GM12801 (cell line): ENCODE data around the gene FIG4.

Source experiments
- TF ChIP-seq, protein P1 (sequence below): IDR thresholded peaks from one replicate; pipeline ENCODE4 v1.5.1; 2011; ENCODE audit warnings: control low read depth; ENCODE audit not compliant: insufficient read length; ENCODE audit errors: extremely low read depth

FIG4 gene

DNA sequence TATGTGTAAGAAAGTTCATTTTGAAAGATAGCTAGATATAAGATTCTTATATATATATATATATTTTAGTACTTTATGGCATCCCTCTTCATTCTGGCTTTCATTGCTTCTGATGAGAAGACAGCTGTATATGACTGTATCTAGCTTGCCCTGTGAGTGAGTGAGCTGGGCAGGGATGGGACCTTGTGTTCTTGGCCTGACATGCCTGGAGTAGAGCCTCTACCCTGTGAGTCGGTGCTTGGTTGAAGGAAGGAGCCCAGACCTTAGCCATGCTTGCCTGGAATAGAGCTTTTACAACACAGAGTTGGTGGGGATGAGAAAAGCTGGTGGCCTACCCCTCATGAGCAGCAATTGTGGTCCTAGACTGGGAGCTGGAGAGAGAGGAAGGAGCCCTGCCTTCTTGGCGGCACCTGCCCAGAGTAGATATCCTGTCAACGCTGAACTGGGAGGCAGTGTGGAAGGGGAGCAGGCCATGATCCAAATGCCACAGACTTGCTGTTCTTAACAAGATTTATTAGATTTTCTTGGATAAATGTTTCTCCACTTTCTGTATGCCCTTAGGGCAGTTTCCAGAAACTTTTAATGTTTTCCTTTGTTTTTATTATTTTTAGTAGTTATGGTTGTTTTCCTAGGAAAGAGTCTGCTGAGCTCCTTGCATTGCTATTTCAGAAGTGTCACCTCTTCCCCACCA is 31.6 kb downstream of the FIG4 start:
- TF ChIP-seq, protein P1, sequence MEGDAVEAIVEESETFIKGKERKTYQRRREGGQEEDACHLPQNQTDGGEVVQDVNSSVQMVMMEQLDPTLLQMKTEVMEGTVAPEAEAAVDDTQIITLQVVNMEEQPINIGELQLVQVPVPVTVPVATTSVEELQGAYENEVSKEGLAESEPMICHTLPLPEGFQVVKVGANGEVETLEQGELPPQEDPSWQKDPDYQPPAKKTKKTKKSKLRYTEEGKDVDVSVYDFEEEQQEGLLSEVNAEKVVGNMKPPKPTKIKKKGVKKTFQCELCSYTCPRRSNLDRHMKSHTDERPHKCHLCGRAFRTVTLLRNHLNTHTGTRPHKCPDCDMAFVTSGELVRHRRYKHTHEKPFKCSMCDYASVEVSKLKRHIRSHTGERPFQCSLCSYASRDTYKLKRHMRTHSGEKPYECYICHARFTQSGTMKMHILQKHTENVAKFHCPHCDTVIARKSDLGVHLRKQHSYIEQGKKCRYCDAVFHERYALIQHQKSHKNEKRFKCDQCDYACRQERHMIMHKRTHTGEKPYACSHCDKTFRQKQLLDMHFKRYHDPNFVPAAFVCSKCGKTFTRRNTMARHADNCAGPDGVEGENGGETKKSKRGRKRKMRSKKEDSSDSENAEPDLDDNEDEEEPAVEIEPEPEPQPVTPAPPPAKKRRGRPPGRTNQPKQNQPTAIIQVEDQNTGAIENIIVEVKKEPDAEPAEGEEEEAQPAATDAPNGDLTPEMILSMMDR: no peak

DNA sequence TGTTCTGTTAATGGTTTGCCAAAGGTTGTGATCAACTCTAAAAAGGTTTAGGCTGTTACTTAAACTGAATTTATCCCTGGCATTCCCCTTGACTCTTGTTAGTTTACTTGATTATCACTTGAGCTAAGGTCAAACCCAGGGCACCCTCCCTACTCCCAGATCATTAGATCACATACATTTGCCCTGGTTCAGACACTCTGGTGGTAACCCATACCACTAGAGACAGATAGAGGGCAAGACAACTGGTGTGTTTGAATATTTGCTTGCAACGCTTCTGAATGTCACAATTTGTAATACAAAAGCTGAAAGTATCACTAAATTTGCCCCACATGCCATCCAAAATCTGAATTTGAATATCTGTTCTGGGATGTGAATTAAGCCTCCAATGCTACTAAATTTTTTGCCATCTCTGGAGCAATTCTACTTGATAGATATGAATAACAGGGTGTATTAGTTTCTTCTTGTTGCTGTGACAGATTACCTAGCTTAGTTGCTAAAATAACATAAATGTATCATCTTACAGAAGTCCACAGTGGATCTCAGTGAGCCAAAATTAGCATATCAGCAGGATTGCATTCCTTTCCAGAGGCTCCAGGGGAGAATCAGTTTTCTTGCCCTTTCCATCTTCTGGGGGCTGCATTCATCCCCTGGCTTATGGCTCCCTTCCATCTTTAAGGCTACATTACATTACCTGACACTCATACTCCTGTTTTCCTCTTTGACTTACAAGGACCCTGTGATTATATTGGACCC is 45.4 kb downstream of the FIG4 start:
- TF ChIP-seq, protein P1: no peak

DNA sequence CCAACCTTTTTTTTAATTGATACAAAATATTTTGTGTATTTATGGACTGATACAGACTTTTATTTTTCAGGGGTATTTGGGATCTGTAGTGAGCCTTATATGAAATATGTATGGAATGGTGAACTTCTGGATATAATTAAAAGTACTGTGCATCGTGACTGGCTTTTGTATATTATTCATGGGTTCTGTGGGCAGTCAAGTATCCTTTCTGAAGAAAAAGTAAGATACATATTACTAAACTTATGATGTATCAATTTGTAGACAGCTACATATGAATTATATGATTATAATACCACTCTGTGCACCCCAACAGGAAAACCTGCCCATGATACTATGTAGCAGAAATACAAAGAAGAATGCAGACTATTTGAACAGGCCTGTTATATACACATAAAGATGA is 47.2 kb downstream of the FIG4 start:
- TF ChIP-seq, protein P1: no peak

DNA sequence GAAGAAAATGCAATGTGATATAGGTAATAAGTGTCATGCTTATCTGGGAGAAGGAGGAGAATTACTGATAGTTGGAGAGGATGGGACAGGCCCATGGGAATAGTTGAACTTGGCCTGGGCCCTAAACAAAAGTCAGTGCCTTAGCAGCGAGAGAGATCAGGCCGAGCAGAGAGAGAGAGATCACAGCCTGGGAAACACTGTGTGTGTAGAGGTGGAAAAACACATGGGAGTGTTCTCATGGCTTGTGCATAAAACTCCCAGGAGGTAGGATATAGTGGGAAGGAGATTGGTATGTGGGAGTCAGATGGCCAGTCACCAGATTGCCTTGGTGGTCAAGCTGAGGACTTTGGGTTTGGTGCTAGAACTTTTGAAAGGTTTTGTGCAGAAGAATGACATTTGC is 47.6 kb downstream of the FIG4 start:
- TF ChIP-seq, protein P1: no peak

DNA sequence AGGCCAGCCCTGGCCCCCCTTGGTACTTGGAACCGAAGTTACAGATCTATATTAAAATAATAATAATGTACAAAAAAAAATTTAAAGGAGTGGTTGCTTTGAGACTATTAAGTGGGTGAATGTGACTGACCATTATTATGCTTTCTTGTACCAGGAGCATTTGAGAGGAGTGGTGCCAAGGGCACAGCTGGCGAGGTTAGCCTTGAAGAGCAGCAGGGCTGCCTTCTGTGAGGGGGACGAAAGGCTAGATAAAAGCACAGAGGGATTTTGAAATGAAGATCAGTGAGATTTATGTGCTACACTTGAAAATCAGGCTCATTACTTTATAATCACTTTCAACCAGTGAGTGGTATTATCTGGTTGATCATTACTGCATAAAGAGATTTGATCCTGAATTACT is 48.6 kb downstream of the FIG4 start:
- TF ChIP-seq, protein P1: no peak

DNA sequence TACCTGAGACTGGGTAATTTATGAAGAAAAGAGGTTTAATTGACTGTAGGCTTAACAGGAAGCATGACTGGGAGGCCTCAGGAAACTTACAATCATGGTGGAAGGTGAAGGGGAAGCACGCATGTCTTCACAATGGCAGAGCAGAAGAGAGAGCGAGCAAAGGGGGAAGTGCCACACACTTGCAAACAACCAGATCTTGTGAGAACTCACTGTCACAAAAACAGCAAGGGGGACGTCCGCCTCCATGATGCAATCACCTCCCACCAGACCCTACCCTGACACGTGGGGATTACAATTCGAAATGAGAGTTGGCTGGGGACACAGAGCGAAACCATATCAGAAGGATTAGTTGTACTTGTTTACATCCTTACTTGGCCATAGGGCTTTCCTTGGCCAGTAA is 49.7 kb downstream of the FIG4 start:
- TF ChIP-seq, protein P1: no peak

DNA sequence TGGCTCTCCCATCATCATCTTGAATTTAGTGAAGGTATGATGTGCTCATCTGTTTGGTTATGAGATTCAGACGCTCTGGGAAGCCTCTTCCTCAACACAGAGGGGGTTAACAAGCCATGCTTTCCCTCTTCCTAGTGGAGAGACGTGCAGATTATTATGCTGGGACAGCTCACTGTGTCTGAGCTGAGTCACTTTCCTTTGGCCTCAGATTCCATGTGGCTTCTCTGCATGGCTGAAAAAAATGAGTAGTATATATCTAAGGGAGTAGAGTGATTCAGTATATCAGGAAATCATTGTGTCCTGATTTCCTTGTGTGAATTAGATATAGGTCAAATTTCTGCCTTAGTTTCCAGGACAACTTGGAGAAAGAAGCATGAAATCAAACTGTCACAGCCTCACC is 52.6 kb downstream of the FIG4 start:
- TF ChIP-seq, protein P1: no peak
